K562 (cell line): ENCODE results near the gene GNAQ. TPM values are rescaled to one million over a fixed set of nuclear protein-coding genes. Genes with fewer than 3 reads are reported as not detected.

Source experiments
- BACH1 ChIP-seq: fragments of 200-800 bp; sonication (Bioruptor generic); IDR thresholded peaks from 2 replicates; pipeline ENCODE4 v1.6.1; 2016; ENCODE audit warnings: missing genetic modification characterization, missing compliant biosample characterization
- CCNT2 ChIP-seq: IDR thresholded peaks from 2 replicates; pipeline ENCODE4 v1.6.1; 2011; ENCODE audit warnings: borderline replicate concordance, low read depth, mild to moderate bottlenecking, moderate library complexity, mixed read lengths, low read length; ENCODE audit not compliant: insufficient read length; ENCODE audit errors: extremely low read depth
- CREB1 ChIP-seq, 2 experiments: sonication (generic) in 1 of 2; formaldehyde crosslinking in 1 of 2; IDR thresholded peaks; 2 replicates each; pipeline versions ENCODE4 v1.6.1 to v1.8.0; 2012 to 2022; ENCODE audit warnings: inconsistent platforms in 1 of 2, mild to moderate bottlenecking in 1 of 2, missing genetic modification reagents in 1 of 2, moderate library complexity in 1 of 2
- L3MBTL2 ChIP-seq: fragments of 450-650 bp; IDR thresholded peaks from 2 replicates; pipeline ENCODE4 v1.6.1; 2016; ENCODE audit warnings: mild to moderate bottlenecking, moderate library complexity
- NR2C1 ChIP-seq, 2 experiments: fragments of 450-650 bp; IDR thresholded peaks; 2 replicates each; pipeline ENCODE4 v1.6.1; 2017; ENCODE audit warnings: mild to moderate bottlenecking in 2 of 2, antibody characterized with exemption in 1 of 2, inconsistent platforms in 1 of 2, missing compliant biosample characterization in 1 of 2, missing genetic modification characterization in 1 of 2
- RBM25 ChIP-seq: fragments of 200-400 bp; formaldehyde crosslinking; IDR thresholded peaks from 2 replicates; pipeline ENCODE4 v1.6.1; 2018; ENCODE audit warnings: low read length, low read depth, moderate library complexity; ENCODE audit not compliant: severe bottlenecking
- SMARCE1 ChIP-seq: fragments of 450-650 bp; IDR thresholded peaks from 2 replicates; pipeline ENCODE4 v1.7.1; 2016; ENCODE audit warnings: mild to moderate bottlenecking
- TCF7L2 ChIP-seq: fragments of 150-350 bp; IDR thresholded peaks from 2 replicates; pipeline ENCODE4 v1.6.1; 2016; ENCODE audit warnings: low read depth, mild to moderate bottlenecking, low read length, moderate library complexity
- TFAM ChIP-seq: fragments of 250-450 bp; sonication (Bioruptor Pico); conservative IDR thresholded peaks from 2 replicates; pipeline ENCODE4 v1.5.0; 2021; ENCODE audit warnings: mild to moderate bottlenecking, moderate library complexity
- ZNF165 ChIP-seq: fragments of 250-450 bp; sonication (Bioruptor Pico); IDR thresholded peaks from 2 replicates; pipeline ENCODE4 v1.4.0; 2020; ENCODE audit warnings: borderline replicate concordance
- ZNF316 ChIP-seq: fragments of 450-650 bp; IDR thresholded peaks from 2 replicates; pipeline ENCODE4 v1.6.1; 2016
- ZNF347 ChIP-seq: fragments of 450-650 bp; formaldehyde crosslinking; IDR thresholded peaks from 2 replicates; pipeline ENCODE4 v1.4.0; 2020; ENCODE audit warnings: low read depth, mild to moderate bottlenecking, moderate library complexity
- ZNF778 ChIP-seq: fragments of 450-650 bp; formaldehyde crosslinking; IDR thresholded peaks from 2 replicates; pipeline ENCODE4 v1.4.0; 2020; ENCODE audit warnings: mild to moderate bottlenecking, moderate library complexity
- polyA plus RNA-seq, 8 experiments: library from polyadenylated mRNA; depleted of rRNA in 4 of 8; stranded (reverse) in 5 of 8; unstranded in 3 of 8; fragments of >200 nt; fragmentation: Nextera tagmentation in 2 of 8; fragmentation: Illumina TruSeq in 1 of 8; extraction: Ambion mirVana in 2 of 8; extraction: Trizol in 1 of 8; gene quantifications; 2 replicates each; pipeline versions ENCODE4 v1.2.1 to v1.2.3, GENCODE V29; 2011 to 2014; ENCODE audit warnings: inconsistent platforms in 1 of 8, missing spikeins in 1 of 8
- total RNA-seq, 7 experiments: library from RNA; depleted of rRNA in 6 of 7; stranded (reverse); fragments of >200 nt in 6 of 7; fragmentation: Illumina TruSeq in 2 of 7; extraction: Trizol in 2 of 7; gene quantifications; 2 replicates each; pipeline versions ENCODE4 v1.2.1 to v1.2.3, GENCODE V29; 2011 to 2021; ENCODE audit warnings: low replicate concordance in 1 of 7
- TF ChIP-seq, protein P1 (sequence below): fragments of 450-650 bp; IDR thresholded peaks from 2 replicates; pipeline ENCODE4 v1.6.1; 2017; ENCODE audit warnings: antibody characterized with exemption, mild to moderate bottlenecking
- TF ChIP-seq, protein P2 (sequence below): fragments of 200-800 bp; sonication (Bioruptor generic); IDR thresholded peaks from 2 replicates; pipeline ENCODE4 v1.6.1; 2017; ENCODE audit warnings: missing genetic modification characterization, missing compliant biosample characterization
- TF ChIP-seq, protein P3 (sequence below): fragments of 200-800 bp; sonication (Bioruptor generic); IDR thresholded peaks from 2 replicates; pipeline ENCODE4 v1.6.1; 2016; ENCODE audit warnings: missing genetic modification characterization, missing compliant biosample characterization

GNAQ gene
- total and polyA plus RNA-seq, 9 of the 15 experiments (the other 6 are each of a cell fraction or from before 2014, with no cell fraction given), result 4.8 to 27.9 (median 17.5) TPM

DNA sequence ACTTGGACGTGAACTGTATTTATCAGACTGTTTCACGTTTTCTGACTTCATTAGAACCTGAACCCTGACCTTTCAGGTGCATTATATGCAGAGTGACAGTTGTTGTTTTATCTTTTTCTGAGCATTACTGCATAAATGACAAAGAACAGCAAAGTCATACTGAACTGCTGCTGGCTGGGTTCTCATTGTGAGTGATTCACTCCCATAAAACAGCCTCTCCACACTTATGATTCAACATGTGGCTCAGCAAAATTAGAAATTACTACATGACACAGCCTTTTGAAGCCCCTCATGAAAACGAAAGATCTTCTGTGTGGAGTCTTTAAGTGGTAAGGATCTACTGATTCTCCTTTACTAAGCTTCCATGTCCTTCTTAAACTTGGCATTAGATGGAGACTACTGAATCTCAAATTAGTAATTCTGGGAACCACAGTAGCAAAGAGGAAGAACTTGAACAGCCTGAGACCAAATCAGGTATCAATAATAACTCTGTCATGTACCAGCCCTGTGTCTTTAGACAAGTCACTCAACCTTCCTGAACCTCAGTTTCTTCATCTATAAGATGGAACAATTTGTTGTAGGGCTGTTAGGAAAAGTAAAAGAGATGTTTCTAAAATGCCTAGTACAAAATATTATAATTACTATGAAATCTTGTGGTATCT, 211.2 kb downstream of the GNAQ start (continued):
- TF ChIP-seq, protein P1, sequence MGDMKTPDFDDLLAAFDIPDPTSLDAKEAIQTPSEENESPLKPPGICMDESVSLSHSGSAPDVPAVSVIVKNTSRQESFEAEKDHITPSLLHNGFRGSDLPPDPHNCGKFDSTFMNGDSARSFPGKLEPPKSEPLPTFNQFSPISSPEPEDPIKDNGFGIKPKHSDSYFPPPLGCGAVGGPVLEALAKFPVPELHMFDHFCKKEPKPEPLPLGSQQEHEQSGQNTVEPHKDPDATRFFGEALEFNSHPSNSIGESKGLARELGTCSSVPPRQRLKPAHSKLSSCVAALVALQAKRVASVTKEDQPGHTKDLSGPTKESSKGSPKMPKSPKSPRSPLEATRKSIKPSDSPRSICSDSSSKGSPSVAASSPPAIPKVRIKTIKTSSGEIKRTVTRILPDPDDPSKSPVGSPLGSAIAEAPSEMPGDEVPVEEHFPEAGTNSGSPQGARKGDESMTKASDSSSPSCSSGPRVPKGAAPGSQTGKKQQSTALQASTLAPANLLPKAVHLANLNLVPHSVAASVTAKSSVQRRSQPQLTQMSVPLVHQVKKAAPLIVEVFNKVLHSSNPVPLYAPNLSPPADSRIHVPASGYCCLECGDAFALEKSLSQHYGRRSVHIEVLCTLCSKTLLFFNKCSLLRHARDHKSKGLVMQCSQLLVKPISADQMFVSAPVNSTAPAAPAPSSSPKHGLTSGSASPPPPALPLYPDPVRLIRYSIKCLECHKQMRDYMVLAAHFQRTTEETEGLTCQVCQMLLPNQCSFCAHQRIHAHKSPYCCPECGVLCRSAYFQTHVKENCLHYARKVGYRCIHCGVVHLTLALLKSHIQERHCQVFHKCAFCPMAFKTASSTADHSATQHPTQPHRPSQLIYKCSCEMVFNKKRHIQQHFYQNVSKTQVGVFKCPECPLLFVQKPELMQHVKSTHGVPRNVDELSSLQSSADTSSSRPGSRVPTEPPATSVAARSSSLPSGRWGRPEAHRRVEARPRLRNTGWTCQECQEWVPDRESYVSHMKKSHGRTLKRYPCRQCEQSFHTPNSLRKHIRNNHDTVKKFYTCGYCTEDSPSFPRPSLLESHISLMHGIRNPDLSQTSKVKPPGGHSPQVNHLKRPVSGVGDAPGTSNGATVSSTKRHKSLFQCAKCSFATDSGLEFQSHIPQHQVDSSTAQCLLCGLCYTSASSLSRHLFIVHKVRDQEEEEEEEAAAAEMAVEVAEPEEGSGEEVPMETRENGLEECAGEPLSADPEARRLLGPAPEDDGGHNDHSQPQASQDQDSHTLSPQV, result peak; percentile 68
- TF ChIP-seq, protein P2, sequence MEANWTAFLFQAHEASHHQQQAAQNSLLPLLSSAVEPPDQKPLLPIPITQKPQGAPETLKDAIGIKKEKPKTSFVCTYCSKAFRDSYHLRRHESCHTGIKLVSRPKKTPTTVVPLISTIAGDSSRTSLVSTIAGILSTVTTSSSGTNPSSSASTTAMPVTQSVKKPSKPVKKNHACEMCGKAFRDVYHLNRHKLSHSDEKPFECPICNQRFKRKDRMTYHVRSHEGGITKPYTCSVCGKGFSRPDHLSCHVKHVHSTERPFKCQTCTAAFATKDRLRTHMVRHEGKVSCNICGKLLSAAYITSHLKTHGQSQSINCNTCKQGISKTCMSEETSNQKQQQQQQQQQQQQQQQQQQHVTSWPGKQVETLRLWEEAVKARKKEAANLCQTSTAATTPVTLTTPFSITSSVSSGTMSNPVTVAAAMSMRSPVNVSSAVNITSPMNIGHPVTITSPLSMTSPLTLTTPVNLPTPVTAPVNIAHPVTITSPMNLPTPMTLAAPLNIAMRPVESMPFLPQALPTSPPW (CRISPR knock-in tag), result no peak; the same call in 1 of the 2 replicates
- TF ChIP-seq TFAM (CRISPR knock-in tag), result no peak
- TF ChIP-seq BACH1 (tag), result 0 out of 2 replicates have a peak, but pooled peaks have one; percentile 56
- TF ChIP-seq CCNT2, result no peak
- TF ChIP-seq ZNF347 (CRISPR knock-in tag), result no peak
- TF ChIP-seq, protein P3, sequence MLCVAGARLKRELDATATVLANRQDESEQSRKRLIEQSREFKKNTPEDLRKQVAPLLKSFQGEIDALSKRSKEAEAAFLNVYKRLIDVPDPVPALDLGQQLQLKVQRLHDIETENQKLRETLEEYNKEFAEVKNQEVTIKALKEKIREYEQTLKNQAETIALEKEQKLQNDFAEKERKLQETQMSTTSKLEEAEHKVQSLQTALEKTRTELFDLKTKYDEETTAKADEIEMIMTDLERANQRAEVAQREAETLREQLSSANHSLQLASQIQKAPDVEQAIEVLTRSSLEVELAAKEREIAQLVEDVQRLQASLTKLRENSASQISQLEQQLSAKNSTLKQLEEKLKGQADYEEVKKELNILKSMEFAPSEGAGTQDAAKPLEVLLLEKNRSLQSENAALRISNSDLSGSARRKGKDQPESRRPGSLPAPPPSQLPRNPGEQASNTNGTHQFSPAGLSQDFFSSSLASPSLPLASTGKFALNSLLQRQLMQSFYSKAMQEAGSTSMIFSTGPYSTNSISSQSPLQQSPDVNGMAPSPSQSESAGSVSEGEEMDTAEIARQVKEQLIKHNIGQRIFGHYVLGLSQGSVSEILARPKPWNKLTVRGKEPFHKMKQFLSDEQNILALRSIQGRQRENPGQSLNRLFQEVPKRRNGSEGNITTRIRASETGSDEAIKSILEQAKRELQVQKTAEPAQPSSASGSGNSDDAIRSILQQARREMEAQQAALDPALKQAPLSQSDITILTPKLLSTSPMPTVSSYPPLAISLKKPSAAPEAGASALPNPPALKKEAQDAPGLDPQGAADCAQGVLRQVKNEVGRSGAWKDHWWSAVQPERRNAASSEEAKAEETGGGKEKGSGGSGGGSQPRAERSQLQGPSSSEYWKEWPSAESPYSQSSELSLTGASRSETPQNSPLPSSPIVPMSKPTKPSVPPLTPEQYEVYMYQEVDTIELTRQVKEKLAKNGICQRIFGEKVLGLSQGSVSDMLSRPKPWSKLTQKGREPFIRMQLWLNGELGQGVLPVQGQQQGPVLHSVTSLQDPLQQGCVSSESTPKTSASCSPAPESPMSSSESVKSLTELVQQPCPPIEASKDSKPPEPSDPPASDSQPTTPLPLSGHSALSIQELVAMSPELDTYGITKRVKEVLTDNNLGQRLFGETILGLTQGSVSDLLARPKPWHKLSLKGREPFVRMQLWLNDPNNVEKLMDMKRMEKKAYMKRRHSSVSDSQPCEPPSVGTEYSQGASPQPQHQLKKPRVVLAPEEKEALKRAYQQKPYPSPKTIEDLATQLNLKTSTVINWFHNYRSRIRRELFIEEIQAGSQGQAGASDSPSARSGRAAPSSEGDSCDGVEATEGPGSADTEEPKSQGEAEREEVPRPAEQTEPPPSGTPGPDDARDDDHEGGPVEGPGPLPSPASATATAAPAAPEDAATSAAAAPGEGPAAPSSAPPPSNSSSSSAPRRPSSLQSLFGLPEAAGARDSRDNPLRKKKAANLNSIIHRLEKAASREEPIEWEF (CRISPR knock-in tag), result no peak
- TF ChIP-seq RBM25, result peak; percentile 65
- peak; percentile 92 for TF ChIP-seq ZNF316
- peak; percentile 76 for TF ChIP-seq NR2C1 (IDR thresholded peaks at IDR 0.05)
- peak; percentile 57 for TF ChIP-seq NR2C1 (tag; IDR thresholded peaks at IDR 0.05)
- TF ChIP-seq ZNF778 (CRISPR knock-in tag), result no peak
- no peak for TF ChIP-seq TCF7L2
- no peak for TF ChIP-seq ZNF165 (CRISPR knock-in tag)
- no peak for TF ChIP-seq CREB1 (IDR thresholded peaks at IDR 0.05)
- no peak for TF ChIP-seq CREB1 (CRISPR knock-in tag; IDR thresholded peaks at IDR 0.05)
- 0 out of 2 replicates have a peak, but pooled peaks have one; percentile 30 for TF ChIP-seq L3MBTL2
- peak; percentile 64; the same call in 1 of the 2 replicates for TF ChIP-seq SMARCE1
